ENCODE data around the gene MACROD2.
"Not testable (repeated sequence)": the region's sequence is repeated elsewhere in the genome, so short reads cannot be mapped to it uniquely, and the experiment has no call there.

Gene MACROD2

DNA sequence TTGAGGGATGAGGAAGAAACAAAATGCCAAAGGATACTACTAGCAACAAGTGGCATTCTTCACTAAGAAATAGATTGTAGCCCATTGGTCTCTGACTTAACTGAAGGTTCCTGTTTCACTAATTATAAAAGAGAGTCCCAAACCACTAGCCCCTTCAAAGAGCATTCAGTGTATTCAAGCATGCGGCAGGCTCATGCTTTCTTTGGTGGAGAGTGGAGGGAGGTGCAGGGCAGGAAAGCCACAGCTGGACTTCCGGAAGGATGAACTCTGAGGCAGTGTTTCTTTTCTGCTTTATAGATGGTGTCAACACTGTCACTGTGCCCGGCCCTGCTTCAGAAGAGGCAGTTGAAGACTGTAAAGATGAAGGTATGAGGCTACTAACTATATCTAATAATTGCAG is 1941.9 kb downstream of the MACROD2 start:
- DNase-seq (ENCODE audit: low spot score in 2 of 2), result no peak
- no peaks in the 10 kb centered on the region for H3K9me3 ChIP-seq
- H3K4me3 ChIP-seq, result no peak overlapping the region
- H3K4me1 ChIP-seq, result no peaks in the 10 kb centered on the region
- H3K27me3 ChIP-seq (ENCODE audit: low read depth), result no peaks in the 10 kb centered on the region
- H3K36me3 ChIP-seq (replicated peaks), result no peaks in the 10 kb centered on the region
- in situ Hi-C loops (cut with MboI; ENCODE audit: low sequenced_read_pairs), result no loop called here

DNA sequence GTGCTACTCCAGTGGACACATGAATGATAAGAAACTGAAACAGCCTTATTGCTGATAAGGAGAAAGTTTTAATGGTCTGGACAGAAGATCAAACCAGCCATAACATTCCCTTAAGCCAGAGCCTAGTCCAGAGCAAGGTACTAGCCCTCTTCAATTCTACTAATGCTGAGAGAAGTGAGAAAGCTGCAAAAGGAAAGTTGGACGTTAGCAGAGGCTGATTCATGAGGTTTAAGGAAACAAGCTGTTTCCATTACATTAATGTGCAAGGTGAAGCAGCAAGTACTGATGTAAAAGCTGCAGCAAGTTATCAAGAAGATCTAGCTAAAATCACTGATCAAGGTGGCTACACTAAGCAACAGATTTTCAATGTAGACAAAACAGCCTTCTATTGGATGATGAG is 1943.5 kb downstream of the MACROD2 start:
- no peak for DNase-seq (ENCODE audit: low spot score in 2 of 2)
- no peaks in the 10 kb centered on the region for H3K27me3 ChIP-seq (ENCODE audit: low read depth)
- in situ Hi-C loops (cut with MboI; ENCODE audit: low sequenced_read_pairs), result no loop called here
- H3K36me3 ChIP-seq (replicated peaks), result no peaks in the 10 kb centered on the region
- H3K4me1 ChIP-seq, result no peaks in the 10 kb centered on the region
- no peaks in the 10 kb centered on the region for H3K9me3 ChIP-seq
- H3K4me3 ChIP-seq, result no peak overlapping the region

DNA sequence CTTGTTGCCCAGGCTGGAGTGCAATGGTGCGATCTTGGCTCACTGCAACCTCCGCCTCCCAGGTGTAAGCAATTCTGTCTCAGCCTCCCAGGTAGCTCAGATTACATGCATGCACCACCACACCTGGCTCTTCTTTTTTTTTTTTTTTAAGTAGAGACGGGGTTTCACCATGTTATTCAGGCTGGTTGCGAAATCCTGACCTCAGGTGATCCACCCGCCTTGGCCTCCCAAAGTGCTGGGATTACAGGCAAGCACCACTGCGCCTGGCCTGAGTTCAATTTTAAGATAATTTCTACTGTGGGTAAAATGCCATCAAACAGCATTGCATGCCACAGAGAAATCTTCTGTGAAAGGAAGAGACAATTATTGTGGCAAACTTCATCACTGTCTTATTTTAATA is 1944.8 kb downstream of the MACROD2 start:
- Histone ChIP-seq H3K4me3 (no peak overlapping the region), H3K4me1 (no peaks in the 10 kb centered on the region), H3K36me3 (replicated peaks) (no peaks in the 10 kb centered on the region), H3K27me3 (ENCODE audit: low read depth) (no peaks in the 10 kb centered on the region), H3K9me3 (no peaks in the 10 kb centered on the region)
- in situ Hi-C loops (cut with MboI; ENCODE audit: low sequenced_read_pairs), result no loop called here
- no peak for DNase-seq (ENCODE audit: low spot score in 2 of 2)

DNA sequence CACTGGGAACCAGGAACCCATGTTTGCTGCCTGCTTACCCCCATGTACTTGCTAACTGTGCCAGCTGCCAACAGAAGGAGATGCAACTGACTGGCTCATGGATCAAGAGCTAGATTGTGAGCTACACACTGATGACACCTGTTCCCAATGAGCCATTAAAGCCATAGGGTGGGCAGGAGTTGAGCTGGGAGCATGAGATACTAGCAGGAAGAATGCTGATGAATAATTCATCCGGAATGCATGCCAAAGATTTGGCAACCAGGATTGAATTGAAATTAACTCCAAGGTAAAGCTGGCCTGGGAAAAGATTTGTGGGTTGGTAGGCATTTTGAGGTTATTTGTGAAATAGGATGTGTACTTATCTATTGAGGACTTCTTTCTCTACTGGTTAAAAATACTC is 1946.8 kb downstream of the MACROD2 start:
- no peaks in the 10 kb centered on the region for H3K9me3 ChIP-seq
- no peaks in the 10 kb centered on the region for H3K27me3 ChIP-seq (ENCODE audit: low read depth)
- H3K36me3 ChIP-seq (replicated peaks), result no peaks in the 10 kb centered on the region
- DNase-seq (ENCODE audit: low spot score in 2 of 2), result no peak
- no peak overlapping the region for H3K4me3 ChIP-seq
- in situ Hi-C loops (cut with MboI; ENCODE audit: low sequenced_read_pairs), result no loop called here
- no peaks in the 10 kb centered on the region for H3K4me1 ChIP-seq

DNA sequence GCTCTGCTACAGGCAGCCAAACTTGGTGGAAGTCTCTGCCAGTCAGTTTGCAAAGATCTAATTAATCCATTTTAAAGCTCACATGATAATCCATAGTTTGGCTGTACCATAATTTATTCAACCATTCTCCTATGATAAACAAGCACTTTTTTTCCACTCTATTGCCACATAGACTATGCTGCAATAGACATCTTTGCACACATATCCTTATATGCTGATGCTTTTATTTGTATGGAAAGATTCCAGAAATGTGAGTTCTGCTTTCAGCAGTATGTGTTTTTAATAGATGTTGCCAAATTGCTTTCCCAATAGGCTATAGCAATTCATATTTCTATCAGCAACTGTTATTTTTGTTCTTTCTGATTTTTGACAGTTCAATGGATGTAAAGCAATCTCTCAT is 1950.0 kb downstream of the MACROD2 start:
- in situ Hi-C loops (cut with MboI; ENCODE audit: low sequenced_read_pairs), result no loop called here
- Histone ChIP-seq H3K9me3 (no peaks in the 10 kb centered on the region), H3K27me3 (ENCODE audit: low read depth) (no peaks in the 10 kb centered on the region), H3K4me1 (no peaks in the 10 kb centered on the region), H3K4me3 (no peak overlapping the region), H3K36me3 (replicated peaks) (no peaks in the 10 kb centered on the region)
- no peak for DNase-seq (ENCODE audit: low spot score in 2 of 2)

DNA sequence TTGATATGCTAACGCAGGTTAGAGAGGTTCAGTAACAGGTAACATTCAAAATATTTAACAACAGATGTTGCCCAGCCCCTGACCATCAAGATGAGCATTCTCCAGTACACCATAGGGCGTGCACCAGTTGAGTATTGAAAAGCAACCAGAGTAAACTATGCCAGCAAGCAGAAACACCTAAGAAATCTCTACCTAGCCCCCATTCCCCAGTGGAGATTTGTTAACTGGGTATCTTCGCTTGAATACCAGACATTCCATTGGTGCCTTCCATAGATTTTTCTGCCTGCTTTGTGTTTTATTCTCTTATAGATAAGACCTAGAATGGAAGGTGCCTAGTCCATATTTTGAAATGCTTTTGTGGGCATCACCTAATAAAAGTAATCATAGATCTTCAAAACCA is 1954.1 kb downstream of the MACROD2 start:
- H3K27me3 ChIP-seq (ENCODE audit: low read depth), result no peaks in the 10 kb centered on the region
- no peaks in the 10 kb centered on the region for H3K4me1 ChIP-seq
- H3K4me3 ChIP-seq, result no peak overlapping the region
- in situ Hi-C loops (cut with MboI; ENCODE audit: low sequenced_read_pairs), result no loop called here
- DNase-seq (ENCODE audit: low spot score in 2 of 2), result no peak
- no peaks in the 10 kb centered on the region for H3K9me3 ChIP-seq
- H3K36me3 ChIP-seq (replicated peaks), result no peaks in the 10 kb centered on the region

DNA sequence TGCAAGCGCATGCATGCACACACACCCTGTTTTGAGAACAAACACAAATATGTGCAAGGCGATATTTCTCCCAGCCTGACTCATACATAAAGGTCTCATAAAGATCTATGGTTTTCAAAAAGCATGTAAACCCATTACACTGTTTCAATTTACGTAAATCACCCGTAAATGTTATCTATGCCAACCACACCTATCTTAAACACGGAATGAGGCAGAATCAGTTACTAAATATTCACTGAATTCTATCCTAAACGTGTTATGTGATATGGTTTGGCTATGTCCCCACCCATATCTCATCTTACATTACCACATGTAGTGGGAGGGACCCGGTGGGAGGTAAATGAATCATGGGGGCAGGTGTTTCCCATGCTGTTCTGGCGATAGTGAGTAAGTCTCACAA is 1956.3 kb downstream of the MACROD2 start:
- DNase-seq (ENCODE audit: low spot score in 2 of 2), result no peak
- Histone ChIP-seq H3K4me3 (no peak overlapping the region), H3K9me3 (no peaks in the 10 kb centered on the region), H3K36me3 (replicated peaks) (no peaks in the 10 kb centered on the region), H3K4me1 (no peaks in the 10 kb centered on the region), H3K27me3 (ENCODE audit: low read depth) (no peaks in the 10 kb centered on the region)
- in situ Hi-C loops (cut with MboI; ENCODE audit: low sequenced_read_pairs), result no loop called here

DNA sequence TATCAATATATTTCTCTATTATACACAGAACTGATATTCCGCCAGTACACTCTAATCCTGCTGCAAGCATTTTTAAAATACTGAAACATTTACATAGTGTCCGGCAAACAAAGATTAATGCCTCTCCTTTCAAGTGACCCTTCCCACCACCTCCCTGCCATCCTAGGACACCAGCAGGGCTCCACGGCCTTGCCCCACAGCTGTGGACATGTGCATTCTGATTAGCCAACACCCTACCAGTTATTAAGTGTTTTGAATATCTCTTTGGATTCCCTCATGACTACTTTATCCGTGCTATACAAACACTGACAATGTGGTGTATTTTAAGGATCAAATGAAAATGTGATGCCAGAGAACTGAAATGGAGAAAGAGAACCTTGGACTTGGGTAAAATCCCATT is 1962.8 kb downstream of the MACROD2 start:
- in situ Hi-C loops (cut with MboI; ENCODE audit: low sequenced_read_pairs), result no loop called here
- Histone ChIP-seq H3K4me1 (no peaks in the 10 kb centered on the region), H3K4me3 (no peak overlapping the region), H3K27me3 (ENCODE audit: low read depth) (no peaks in the 10 kb centered on the region), H3K9me3 (no peaks in the 10 kb centered on the region), H3K36me3 (replicated peaks) (no peaks in the 10 kb centered on the region)
- DNase-seq (ENCODE audit: low spot score in 2 of 2), result no peak

DNA sequence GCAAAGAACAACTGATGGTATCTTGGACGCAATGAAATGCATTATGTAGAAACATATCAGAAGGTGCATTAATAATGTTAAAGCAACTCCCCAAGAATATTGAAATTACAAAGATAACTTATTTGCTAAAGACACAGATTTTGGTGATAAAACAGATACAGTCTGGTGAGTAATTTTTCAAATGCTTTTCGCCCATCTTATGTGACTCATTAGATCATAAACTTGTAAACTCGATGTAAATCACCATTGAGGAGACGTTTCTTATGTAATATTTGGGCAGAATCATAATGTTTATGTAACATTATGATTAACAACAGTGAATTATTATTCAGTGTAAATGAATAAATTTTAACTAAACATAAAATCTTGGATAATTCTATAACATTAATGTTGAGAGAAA is 1969.8 kb downstream of the MACROD2 start:
- DNase-seq (ENCODE audit: low spot score in 2 of 2), result no peak
- no peaks in the 10 kb centered on the region for H3K27me3 ChIP-seq (ENCODE audit: low read depth)

DNA sequence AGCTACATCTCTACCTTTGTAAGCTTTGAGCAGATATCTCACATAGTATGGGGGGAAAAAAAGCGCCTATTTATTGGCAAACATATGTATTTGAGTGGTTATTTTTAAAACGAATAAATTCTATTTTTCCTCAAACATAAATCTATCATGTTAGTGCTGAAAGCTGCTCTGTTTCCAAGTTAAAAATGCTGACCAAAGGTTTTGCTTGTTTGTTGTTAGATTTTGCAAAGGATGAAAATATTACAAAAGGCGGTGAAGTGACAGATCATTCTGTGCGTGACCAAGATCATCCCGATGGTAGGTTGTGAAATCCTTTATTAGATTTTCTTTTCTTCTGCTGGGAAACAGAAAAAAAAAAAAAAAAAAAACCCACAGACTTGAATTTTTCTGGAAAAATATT is 1972.0 kb downstream of the MACROD2 start:
- DNase-seq (ENCODE audit: low spot score in 2 of 2), result no peak
- no peaks in the 10 kb centered on the region; the same call in 1 of the 2 replicates for H3K9me3 ChIP-seq
- no peak overlapping the region for H3K4me3 ChIP-seq
- H3K36me3 ChIP-seq (replicated peaks), result no peaks in the 10 kb centered on the region
- in situ Hi-C loops (cut with MboI; ENCODE audit: low sequenced_read_pairs), result no loop called here
- no peaks in the 10 kb centered on the region for H3K4me1 ChIP-seq
- H3K27me3 ChIP-seq (ENCODE audit: low read depth), result no peaks in the 10 kb centered on the region

More for the DNA sequence above, 1969.8 kb downstream of the MACROD2 start:
- no peaks in the 10 kb centered on the region; the same call in 1 of the 2 replicates for H3K9me3 ChIP-seq
- in situ Hi-C loops (cut with MboI; ENCODE audit: low sequenced_read_pairs), result no loop called here
- H3K36me3 ChIP-seq (replicated peaks), result no peaks in the 10 kb centered on the region
- H3K4me3 ChIP-seq, result no peak overlapping the region
- H3K4me1 ChIP-seq, result no peaks in the 10 kb centered on the region

DNA sequence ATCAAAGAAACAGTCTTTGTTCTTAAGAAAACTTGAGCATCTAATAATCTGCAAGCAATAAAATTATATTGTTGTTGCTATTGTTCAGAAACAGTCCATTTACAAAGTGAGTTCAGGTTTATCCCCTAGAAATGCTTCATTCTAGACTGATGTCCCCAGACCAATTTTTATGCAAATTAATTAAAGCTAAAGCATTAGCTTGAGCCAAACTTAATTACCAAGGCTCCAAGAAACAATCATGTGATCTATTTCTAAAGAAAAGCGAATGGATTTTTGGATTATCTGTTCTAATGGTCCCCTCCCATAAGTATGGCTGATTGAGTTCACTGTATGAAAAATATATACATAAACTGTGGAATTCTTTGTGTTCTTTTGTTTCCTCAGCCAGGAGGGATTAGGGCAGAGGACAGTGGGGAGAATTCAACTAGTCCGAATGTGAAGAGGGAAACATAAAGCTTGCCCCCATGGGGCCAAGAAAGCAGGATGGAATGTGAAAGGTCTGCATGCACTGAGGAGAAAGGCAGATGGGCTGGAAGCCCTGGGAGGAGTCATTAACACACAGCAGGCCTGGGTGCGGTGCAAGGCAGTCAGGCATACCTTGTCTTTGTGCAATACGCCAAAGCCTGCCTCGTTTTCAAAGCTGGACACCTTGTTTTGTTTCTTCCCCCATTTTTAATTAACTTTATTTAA is 1980.9 kb downstream of the MACROD2 start:
- Histone ChIP-seq H3K9me3 (peaks cover 7% of the 10 kb centered on the region; the same call in 1 of the 2 replicates), H3K4me1 (peaks cover 29% of the 10 kb centered on the region), H3K36me3 (replicated peaks) (no peaks in the 10 kb centered on the region; the same call in 1 of the 2 replicates), H3K27me3 (ENCODE audit: low read depth) (no peaks in the 10 kb centered on the region), H3K4me3 (no peak overlapping the region)
- in situ Hi-C loops (cut with MboI; ENCODE audit: low sequenced_read_pairs), result no loop called here
- DNase-seq (ENCODE audit: low spot score in 2 of 2), result peak; percentile 91 to 99

DNA sequence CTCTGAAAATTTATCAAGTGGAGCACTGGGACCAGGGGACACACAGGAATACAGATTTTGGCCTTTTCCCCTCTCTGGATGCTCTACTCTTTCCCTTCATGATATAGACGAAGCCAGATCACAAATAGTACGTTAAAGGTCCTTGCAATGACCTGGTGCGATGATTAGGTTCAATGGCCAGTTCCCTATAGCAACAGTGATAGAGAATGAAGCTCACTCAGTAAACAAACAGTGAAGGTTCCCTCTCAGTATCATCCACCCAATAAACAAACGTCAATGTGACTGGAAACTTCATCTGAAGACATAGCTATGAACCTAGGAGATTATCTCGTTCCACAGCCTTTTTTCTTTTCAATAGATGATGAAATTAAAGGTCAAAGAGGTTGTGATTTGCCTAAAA is 1981.7 kb downstream of the MACROD2 start:
- Histone ChIP-seq H3K27me3 (ENCODE audit: low read depth) (no peaks in the 10 kb centered on the region), H3K36me3 (replicated peaks) (no peaks in the 10 kb centered on the region; the same call in 1 of the 2 replicates), H3K4me1 (peaks cover 29% of the 10 kb centered on the region), H3K9me3 (peaks cover 7% of the 10 kb centered on the region; the same call in 1 of the 2 replicates), H3K4me3 (no peak overlapping the region)
- in situ Hi-C loops (cut with MboI; ENCODE audit: low sequenced_read_pairs), result no loop called here
- DNase-seq (ENCODE audit: low spot score in 2 of 2), result no peak

DNA sequence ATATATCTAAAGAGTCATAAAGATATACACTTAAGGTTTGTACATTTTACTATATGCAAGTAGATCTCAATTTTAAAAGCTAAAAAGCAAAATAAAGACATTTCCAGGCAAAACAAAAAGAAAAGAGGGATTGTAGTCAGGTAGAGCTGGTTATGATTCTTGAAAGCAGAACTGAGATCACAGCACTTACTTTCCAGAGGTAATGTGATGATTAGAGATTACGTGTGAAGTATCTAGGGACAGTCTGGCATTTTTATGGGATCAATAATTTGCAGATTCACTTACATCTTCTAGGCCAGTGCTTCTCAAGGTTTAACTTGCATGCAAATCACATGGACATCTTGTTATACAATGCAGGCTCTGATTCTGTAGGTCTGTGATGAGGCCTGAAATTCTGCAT is 1982.4 kb downstream of the MACROD2 start:
- Histone ChIP-seq H3K4me3 (no peak overlapping the region), H3K4me1 (peaks cover 29% of the 10 kb centered on the region), H3K9me3 (peaks cover 7% of the 10 kb centered on the region; the same call in 1 of the 2 replicates), H3K27me3 (ENCODE audit: low read depth) (no peaks in the 10 kb centered on the region), H3K36me3 (replicated peaks) (no peaks in the 10 kb centered on the region; the same call in 1 of the 2 replicates)
- in situ Hi-C loops (cut with MboI; ENCODE audit: low sequenced_read_pairs), result no loop called here
- no peak for DNase-seq (ENCODE audit: low spot score in 2 of 2)

DNA sequence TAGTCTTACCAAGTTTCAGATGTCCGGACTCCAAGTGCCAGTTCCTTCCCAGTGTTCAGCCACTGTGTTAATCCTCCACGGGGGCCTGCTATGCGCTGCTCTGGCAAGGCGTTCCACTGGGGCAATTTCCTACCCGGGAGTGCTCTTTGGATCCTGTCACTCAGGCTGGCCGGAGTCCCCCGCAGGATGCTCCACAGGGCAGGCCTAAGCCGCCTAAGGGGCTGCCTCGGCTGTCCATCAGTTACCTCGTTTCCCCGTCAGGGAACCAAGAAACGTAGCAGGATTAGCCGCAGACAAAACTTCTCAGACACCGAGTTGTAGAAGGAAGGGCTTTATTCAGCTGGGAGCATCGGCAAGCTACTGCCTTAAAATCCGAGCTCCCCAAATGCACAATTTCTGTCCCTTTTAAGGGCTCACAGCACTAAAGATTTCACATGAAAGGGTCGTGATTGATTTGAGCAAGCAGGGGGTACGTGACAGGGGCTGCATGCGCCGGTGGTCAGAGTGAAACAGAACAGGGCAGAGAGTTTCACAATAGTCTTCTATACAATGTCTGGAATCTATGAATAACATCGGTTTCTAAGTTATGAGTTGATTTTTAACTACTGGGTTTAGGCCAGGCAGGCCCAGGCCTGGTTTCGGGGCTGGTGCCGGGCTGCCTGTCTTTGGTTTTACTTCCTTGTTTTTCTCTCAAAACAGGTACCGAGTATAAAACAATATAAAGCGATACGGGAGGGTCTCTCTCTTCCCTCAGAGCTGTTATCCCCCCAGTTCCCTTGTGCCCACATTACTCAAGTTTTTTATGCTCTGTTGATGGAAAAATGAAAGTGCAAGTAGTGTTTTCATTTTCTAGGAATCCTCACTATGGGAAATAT is 1990.4 kb downstream of the MACROD2 start:
- H3K36me3 ChIP-seq (replicated peaks); in situ Hi-C loops (cut with MboI; ENCODE audit: low sequenced_read_pairs); DNase-seq (ENCODE audit: low spot score in 2 of 2); H3K4me1 ChIP-seq; H3K9me3 ChIP-seq; H3K27me3 ChIP-seq (ENCODE audit: low read depth); H3K4me3 ChIP-seq: not testable (repeated sequence)

Data from HAP-1 (cell line).